Neural crest cell (in vitro differentiated cells): ENCODE results near the gene GRIP2. TPM values are rescaled to one million over a fixed set of nuclear protein-coding genes. Genes with fewer than 3 reads are reported as not detected.

Source experiments
- DNase-seq: peaks from one replicate; pipeline ENCODE4 v3.0.0; 2021; ENCODE audit warnings: low read depth, mixed read lengths, low spot score
- H3K27ac Mint-ChIP-seq: one replicate; pipeline ENCODE4 v1.8.0; 2021; ENCODE audit warnings: mild to moderate bottlenecking, mixed read lengths; ENCODE audit not compliant: unreplicated experiment
- H3K27me3 Mint-ChIP-seq: 2 replicates; pipeline ENCODE4 v1.8.0; 2021; ENCODE audit warnings: low read depth, mild to moderate bottlenecking, mixed read lengths
- H3K36me3 Mint-ChIP-seq: 2 replicates; pipeline ENCODE4 v1.8.0; 2021; ENCODE audit warnings: low read depth, mild to moderate bottlenecking, mixed read lengths
- H3K4me1 Mint-ChIP-seq: 2 replicates; pipeline ENCODE4 v1.8.0; 2021; ENCODE audit warnings: mixed read lengths
- H3K4me3 Mint-ChIP-seq: one replicate; pipeline ENCODE4 v1.8.0; 2021; ENCODE audit warnings: mild to moderate bottlenecking, mixed read lengths
- H3K9me3 Mint-ChIP-seq: 2 replicates; pipeline ENCODE4 v1.8.0; 2021; ENCODE audit warnings: mixed read lengths
- CTCF ChIP-seq: fragments of 200-600 bp; sonication (generic); conservative IDR thresholded peaks from 2 replicates; pipeline ENCODE4 v1.5.0; 2021; ENCODE audit warnings: antibody characterized with exemption, mild to moderate bottlenecking
- total RNA-seq: library from RNA; stranded (reverse); gene quantifications from 2 replicates; pipeline ENCODE4 v1.2.1, GENCODE V29; 2021

The GRIP2 gene
- total RNA-seq, 1 donor from 2014 or later, result 3.2 TPM

- Mint-ChIP-seq H3K27me3 (no peaks in the 10 kb centered on the region), H3K36me3 (no peaks in the 10 kb centered on the region), H3K9me3 (no peaks in the 10 kb centered on the region), H3K4me1 (peaks cover 5% of the 10 kb centered on the region), H3K4me3 (no peak overlapping the region), H3K27ac (no peak overlapping the region)
- no peak for TF ChIP-seq CTCF
- DNase-seq, result no peak
These were observed 15.1 kb downstream of the GRIP2 start for GRCh38 chr3:14524920-14525660.

GRCh38 chr3:14524311-14524711 lies 15.8 kb downstream of the GRIP2 start:
- Mint-ChIP-seq H3K4me3 (no peak overlapping the region), H3K9me3 (no peaks in the 10 kb centered on the region), H3K27me3 (no peaks in the 10 kb centered on the region), H3K27ac (no peak overlapping the region), H3K36me3 (no peaks in the 10 kb centered on the region), H3K4me1 (peaks cover 5% of the 10 kb centered on the region)
- TF ChIP-seq CTCF, result no peak
- DNase-seq, result no peak

- no peaks in the 10 kb centered on the region for H3K27me3 Mint-ChIP-seq
- DNase-seq, result no peak
- no peak overlapping the region for H3K27ac Mint-ChIP-seq
These were observed 16.4 kb downstream of the GRIP2 start for GRCh38 chr3:14523792-14524191.

DNA sequence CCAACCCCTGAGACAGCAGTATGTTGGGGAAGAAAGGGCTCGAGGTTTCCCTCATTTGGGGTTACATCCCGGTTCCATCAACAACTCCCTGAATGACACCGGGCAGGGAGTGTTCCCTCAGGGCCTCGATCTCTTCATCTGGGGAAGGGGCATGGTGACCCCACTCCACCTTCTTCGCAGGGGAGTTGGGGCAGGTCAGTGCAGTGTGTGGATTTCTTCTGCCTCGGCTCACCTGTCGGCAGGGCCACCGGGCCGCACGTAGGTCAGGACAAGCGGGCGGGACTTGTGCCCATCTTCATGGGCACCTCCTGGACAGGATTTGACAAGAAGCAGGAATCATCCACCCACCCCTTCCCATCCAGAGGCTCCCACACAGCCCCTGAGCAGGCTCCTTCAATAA lies 17.4 kb downstream of the GRIP2 start:
- no peak for TF ChIP-seq CTCF
- DNase-seq, result no peak
- Mint-ChIP-seq H3K4me3 (no peak overlapping the region), H3K27me3 (no peaks in the 10 kb centered on the region), H3K4me1 (peaks cover 5% of the 10 kb centered on the region), H3K9me3 (no peaks in the 10 kb centered on the region), H3K36me3 (no peaks in the 10 kb centered on the region), H3K27ac (no peak overlapping the region)

More at GRCh38 chr3:14523792-14524191, 16.4 kb downstream of the GRIP2 start:
- no peak overlapping the region for H3K4me3 Mint-ChIP-seq
- no peaks in the 10 kb centered on the region for H3K36me3 Mint-ChIP-seq
- no peak for TF ChIP-seq CTCF
- peaks cover 5% of the 10 kb centered on the region for H3K4me1 Mint-ChIP-seq
- no peaks in the 10 kb centered on the region for H3K9me3 Mint-ChIP-seq

GRCh38 chr3:14522129-14522691 lies 17.9 kb downstream of the GRIP2 start:
- no peak for TF ChIP-seq CTCF
- Mint-ChIP-seq H3K36me3 (no peaks in the 10 kb centered on the region), H3K4me3 (no peak overlapping the region), H3K4me1 (peaks cover 5% of the 10 kb centered on the region), H3K27me3 (no peaks in the 10 kb centered on the region), H3K9me3 (no peaks in the 10 kb centered on the region), H3K27ac (no peak overlapping the region)
- no peak for DNase-seq
